CD4-positive, CD25-positive, alpha-beta regulatory T cell (primary cell): ENCODE measurements around the gene ARIH1. TPM values are rescaled to one million over a fixed set of nuclear protein-coding genes. Genes with fewer than 3 reads are reported as not detected.

Source experiments
- ATAC-seq, 2 donors: fragments of 150-1000 bp; cut with Tn5 transposase; one replicate each; pipeline ENCODE4 v1.10.0; 2021; ENCODE audit warnings: low read depth in 2 of 2, moderate number of reproducible peaks in 2 of 2, moderate library complexity in 1 of 2
- DNase-seq, 3 donors: peaks; one replicate each; pipeline versions ENCODE4 v3.0.0 to v3.0.0-alpha.2; 2012 to 2022; ENCODE audit warnings: mixed read lengths in 1 of 3
- H3K27ac ChIP-seq: one replicate; pipeline ENCODE4 v1.7.0; 2013; ENCODE audit warnings: mild to moderate bottlenecking, low read length; ENCODE audit not compliant: insufficient read depth, poor library complexity, severe bottlenecking
- H3K27me3 ChIP-seq: one replicate; pipeline ENCODE4 v1.7.0; 2013; ENCODE audit warnings: low read length; ENCODE audit not compliant: control insufficient read depth, insufficient read depth
- H3K36me3 ChIP-seq: one replicate; pipeline ENCODE4 v1.7.0; 2013; ENCODE audit warnings: mild to moderate bottlenecking, low read length, moderate library complexity; ENCODE audit not compliant: control insufficient read depth, insufficient read depth
- H3K4me1 ChIP-seq: 2 replicates; pipeline ENCODE4 v1.7.0; 2013; ENCODE audit warnings: mild to moderate bottlenecking, low read length; ENCODE audit not compliant: insufficient read depth, control insufficient read depth, poor library complexity, severe bottlenecking
- H3K4me3 ChIP-seq: one replicate; pipeline ENCODE4 v1.7.0; 2013; ENCODE audit warnings: low read depth, mild to moderate bottlenecking, low read length, moderate library complexity
- H3K9me3 ChIP-seq, 2 experiments: 1 replicate in 1 of 2; 2 replicates in 1 of 2; pipeline ENCODE4 v1.7.0; 2013; ENCODE audit warnings: low read length in 2 of 2, mild to moderate bottlenecking in 1 of 2, moderate library complexity in 1 of 2; ENCODE audit not compliant: control insufficient read depth in 2 of 2
- H3K27ac Mint-ChIP-seq, 3 donors: one replicate each; pipeline ENCODE4 v1.8.0; 2020 to 2022; ENCODE audit warnings: mild to moderate bottlenecking in 3 of 3, mixed read lengths in 3 of 3, moderate library complexity in 2 of 3
- H3K27me3 Mint-ChIP-seq: one replicate; pipeline ENCODE4 v1.8.0; 2022; ENCODE audit warnings: mild to moderate bottlenecking, mixed read lengths
- H3K36me3 Mint-ChIP-seq: one replicate; pipeline ENCODE4 v1.8.0; 2020; ENCODE audit warnings: mixed read lengths
- H3K4me1 Mint-ChIP-seq, 4 donors: one replicate each; pipeline ENCODE4 v1.8.0; 2020 to 2022; ENCODE audit warnings: mixed read lengths in 4 of 4, mild to moderate bottlenecking in 1 of 4
- H3K4me3 Mint-ChIP-seq, 4 donors: one replicate each; pipeline ENCODE4 v1.8.0; 2020 to 2022; ENCODE audit warnings: mild to moderate bottlenecking in 4 of 4, mixed read lengths in 4 of 4, moderate library complexity in 3 of 4
- H3K9me3 Mint-ChIP-seq, 7 donors: one replicate each; pipeline ENCODE4 v1.8.0; 2020 to 2022; ENCODE audit warnings: mixed read lengths in 7 of 7, mild to moderate bottlenecking in 3 of 7, moderate library complexity in 2 of 7
- polyA plus RNA-seq, 4 donors: library from polyadenylated mRNA; unstranded; fragments of 300-500 nt; fragmentation: Illumina TruSeq; gene quantifications; one replicate each; pipeline ENCODE4 v1.2.3, GENCODE V29; 2021
- total RNA-seq: library from RNA; stranded (reverse); gene quantifications from one replicate; pipeline ENCODE4 v1.2.3, GENCODE V29; 2022

The ARIH1 gene
- total and polyA plus RNA-seq, 5 donors from 2014 or later = 13.1 to 242 (median 15.1) TPM

DNA sequence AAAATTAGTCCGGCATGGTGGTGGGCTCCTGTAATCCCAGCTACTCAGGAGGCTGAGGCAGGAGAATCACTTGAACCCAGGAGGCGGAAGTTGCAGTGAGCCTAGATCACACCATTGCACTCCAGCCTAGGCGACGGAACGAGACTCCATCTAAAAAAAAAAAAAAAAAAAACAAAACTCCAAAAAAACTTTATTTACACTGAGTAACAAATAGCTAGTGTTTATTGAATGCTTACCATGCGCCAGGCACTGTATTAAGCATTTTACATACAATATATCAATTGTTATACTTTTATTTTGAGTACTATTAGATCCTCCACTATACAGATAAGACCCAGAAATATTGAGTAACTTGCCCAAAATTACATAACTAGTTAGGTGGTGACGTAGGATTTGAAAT is 17.4 kb upstream of the ARIH1 start:
- H3K27ac ChIP-seq = no peak overlapping the region
- Mint-ChIP-seq H3K4me1 (peaks cover under 1 to 8% (median 3%) of the 10 kb centered on the region in 4 donors), H3K36me3 (no peaks in the 10 kb centered on the region), H3K27me3 (peaks cover 8% of the 10 kb centered on the region), H3K4me3 (no peak overlapping the region), H3K9me3 (peaks cover 0 to 2% (median 0%) of the 10 kb centered on the region in 7 donors), H3K27ac (no peak overlapping the region)
- H3K27me3 ChIP-seq = peaks cover 7% of the 10 kb centered on the region
- no peak for ATAC-seq
- no peaks in the 10 kb centered on the region for H3K36me3 ChIP-seq
- DNase-seq = no peak
- H3K4me1 ChIP-seq = peaks cover 4% of the 10 kb centered on the region
- H3K4me3 ChIP-seq = no peak overlapping the region
- H3K9me3 ChIP-seq = no peaks in the 10 kb centered on the region

DNA sequence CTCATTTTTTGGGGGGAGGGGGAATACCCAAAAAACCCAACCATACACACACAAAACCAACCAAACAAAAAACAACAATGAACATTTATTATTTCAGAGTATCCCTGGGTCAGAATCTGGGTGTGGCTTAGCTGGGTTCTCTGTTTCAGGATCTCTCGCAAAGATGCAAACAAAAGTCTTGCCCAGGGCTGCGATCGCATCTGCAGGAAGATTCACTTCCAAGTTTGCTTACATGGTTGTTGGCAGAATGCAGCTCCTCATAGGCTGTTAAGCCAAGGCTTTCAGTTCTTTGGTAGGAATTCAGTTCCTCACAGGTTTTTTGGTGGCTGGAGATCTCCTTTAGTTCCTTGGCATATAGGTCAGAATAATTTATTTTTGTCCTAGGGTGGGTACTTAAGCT is 13.7 kb upstream of the ARIH1 start:
- H3K4me1 ChIP-seq = peaks cover 4% of the 10 kb centered on the region
- peak overlapping the region in 1 of 3 donors; percentile 74 for H3K27ac Mint-ChIP-seq

DNA sequence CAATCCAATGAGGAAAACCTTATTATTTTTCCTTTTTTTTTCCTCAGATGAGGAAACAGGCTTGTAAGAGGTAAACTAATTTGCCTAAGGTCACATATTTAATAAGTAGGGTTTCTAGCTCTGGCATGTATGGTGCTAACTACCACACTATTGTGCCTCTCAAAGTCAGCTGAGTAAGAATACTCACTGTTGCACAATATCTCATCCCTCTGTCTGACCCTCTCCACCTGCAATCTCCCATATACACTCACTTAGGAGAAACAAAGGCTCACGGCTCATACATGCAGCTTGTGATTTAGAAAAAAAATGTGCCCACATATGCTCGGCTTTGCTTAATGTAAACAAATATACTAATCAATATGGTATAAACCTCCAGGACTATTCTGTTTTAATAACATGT is 10.4 kb upstream of the ARIH1 start:
- Mint-ChIP-seq H3K4me1 (peaks cover 2 to 14% (median 9%) of the 10 kb centered on the region in 4 donors), H3K27ac (no peak overlapping the region), H3K36me3 (no peaks in the 10 kb centered on the region), H3K4me3 (peak overlapping the region in 1 of 4 donors; percentile 3), H3K27me3 (no peaks in the 10 kb centered on the region), H3K9me3 (peaks cover 0 to 2% (median 0%) of the 10 kb centered on the region in 7 donors)
- Histone ChIP-seq H3K27me3 (no peaks in the 10 kb centered on the region), H3K9me3 (no peaks in the 10 kb centered on the region), H3K4me3 (no peak overlapping the region), H3K36me3 (no peaks in the 10 kb centered on the region), H3K4me1 (peaks cover 4% of the 10 kb centered on the region), H3K27ac (no peak overlapping the region)
- no peak for DNase-seq
- no peak for ATAC-seq

More for the DNA sequence above, 13.7 kb upstream of the ARIH1 start:
- Histone ChIP-seq H3K9me3 (no peaks in the 10 kb centered on the region), H3K27me3 (no peaks in the 10 kb centered on the region), H3K36me3 (no peaks in the 10 kb centered on the region), H3K27ac (no peak overlapping the region), H3K4me3 (no peak overlapping the region)
- Mint-ChIP-seq H3K36me3 (no peaks in the 10 kb centered on the region), H3K27me3 (no peaks in the 10 kb centered on the region), H3K4me3 (no peak overlapping the region), H3K9me3 (peaks cover 0 to 2% (median 0%) of the 10 kb centered on the region in 7 donors), H3K4me1 (peaks cover 2 to 14% (median 9%) of the 10 kb centered on the region in 4 donors)
- no peak for ATAC-seq
- DNase-seq = no peak

DNA sequence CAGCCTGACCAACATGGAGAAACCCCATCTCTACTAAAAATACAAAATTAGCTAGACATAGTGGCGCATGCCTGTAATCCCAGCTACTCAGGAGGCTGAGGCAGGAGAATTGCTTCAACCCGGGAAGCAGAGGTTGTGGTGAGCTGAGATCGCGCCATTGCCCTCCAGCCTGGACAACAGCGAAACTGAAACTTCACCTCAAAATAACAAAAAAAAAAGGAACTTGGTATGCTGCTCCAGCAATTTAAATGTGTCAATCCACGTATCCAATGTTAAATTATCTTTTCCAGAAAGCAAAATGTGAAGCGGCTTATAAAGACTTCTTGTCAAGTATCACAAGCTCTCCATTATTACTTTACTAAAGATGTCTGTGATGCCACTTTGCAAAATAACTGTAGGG is 9.9 kb upstream of the ARIH1 start:
- Mint-ChIP-seq H3K27ac (no peak overlapping the region), H3K36me3 (no peaks in the 10 kb centered on the region), H3K9me3 (peaks cover 0 to 2% (median 0%) of the 10 kb centered on the region in 7 donors), H3K4me3 (no peak overlapping the region), H3K27me3 (no peaks in the 10 kb centered on the region), H3K4me1 (peaks cover 2 to 14% (median 9%) of the 10 kb centered on the region in 4 donors)
- H3K36me3 ChIP-seq = no peaks in the 10 kb centered on the region
- no peaks in the 10 kb centered on the region for H3K9me3 ChIP-seq
- DNase-seq (no peak), ATAC-seq (no peak)
- no peak overlapping the region for H3K27ac ChIP-seq
- H3K27me3 ChIP-seq = no peaks in the 10 kb centered on the region
- peaks cover 4% of the 10 kb centered on the region for H3K4me1 ChIP-seq
- H3K4me3 ChIP-seq = no peak overlapping the region

DNA sequence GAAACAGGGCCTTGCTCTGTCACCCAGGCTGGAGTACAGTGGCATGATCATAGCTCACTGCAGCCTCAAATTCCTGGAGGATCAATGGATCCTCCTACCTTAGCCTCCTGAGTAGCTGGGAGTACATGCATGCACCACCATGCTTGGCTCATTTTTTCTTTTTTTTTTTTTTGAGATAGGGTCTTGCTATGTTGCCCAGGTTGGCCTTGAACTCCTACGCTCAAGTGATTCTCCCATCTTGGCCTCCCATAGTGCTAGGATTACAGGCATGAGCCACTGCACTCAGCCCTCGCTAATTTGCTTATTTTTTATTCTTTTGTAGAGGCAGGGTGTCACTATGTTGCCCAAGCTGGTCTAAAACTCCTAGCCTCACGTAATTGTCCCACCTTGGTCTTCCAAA is 6.0 kb upstream of the ARIH1 start:
- Mint-ChIP-seq H3K27ac (no peak overlapping the region), H3K27me3 (no peaks in the 10 kb centered on the region), H3K4me1 (peaks cover 3 to 14% (median 5%) of the 10 kb centered on the region in 4 donors), H3K4me3 (no peak overlapping the region), H3K9me3 (no peaks in the 10 kb centered on the region), H3K36me3 (no peaks in the 10 kb centered on the region)
- Histone ChIP-seq H3K4me1 (peaks cover 4% of the 10 kb centered on the region), H3K27me3 (no peaks in the 10 kb centered on the region), H3K27ac (no peak overlapping the region), H3K4me3 (no peak overlapping the region), H3K36me3 (no peaks in the 10 kb centered on the region), H3K9me3 (no peaks in the 10 kb centered on the region)
- DNase-seq = no peak
- no peak for ATAC-seq

DNA sequence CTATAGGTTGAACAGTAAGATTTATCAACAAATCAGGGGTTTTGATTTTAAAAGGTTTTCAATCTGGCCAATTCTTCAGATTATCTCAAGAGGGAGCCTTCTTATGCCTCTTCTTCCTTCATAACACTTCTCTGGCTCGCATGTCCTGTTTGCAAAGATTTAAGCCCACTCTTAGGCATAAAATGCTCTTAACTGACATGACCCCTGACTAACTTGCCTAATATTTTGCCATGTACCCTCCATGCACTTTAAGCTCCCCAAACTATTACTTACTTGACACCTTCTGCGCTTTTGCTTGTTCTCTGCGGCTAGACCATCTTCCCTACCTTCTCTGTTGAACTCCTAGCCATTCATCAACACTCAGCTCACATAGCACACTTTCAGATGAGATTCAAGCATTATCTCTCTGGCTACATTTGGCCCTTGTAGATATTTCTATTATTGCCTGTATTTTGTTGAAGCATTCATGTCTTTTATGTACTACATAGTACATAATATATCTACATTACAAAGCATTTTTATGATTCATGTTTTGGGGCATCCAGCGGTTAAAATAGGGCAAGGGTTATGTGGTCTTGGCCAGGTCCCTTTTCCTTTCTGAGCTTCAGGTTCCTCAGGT is 1.0 kb upstream of the ARIH1 start:
- Mint-ChIP-seq H3K4me3 (peak overlapping the region; percentile 95 to 99 (median 97)), H3K27me3 (peaks cover 6% of the 10 kb centered on the region), H3K27ac (peak overlapping the region; percentile 99 to 100 (median 100)), H3K36me3 (peaks cover 6% of the 10 kb centered on the region), H3K4me1 (peaks cover 24 to 49% (median 34%) of the 10 kb centered on the region in 4 donors), H3K9me3 (peaks cover 0 to 1% (median 0%) of the 10 kb centered on the region in 7 donors)
- Histone ChIP-seq H3K36me3 (peaks cover 3% of the 10 kb centered on the region), H3K4me1 (peaks cover 41% of the 10 kb centered on the region), H3K4me3 (peak overlapping the region; percentile 88), H3K9me3 (no peaks in the 10 kb centered on the region), H3K27me3 (no peaks in the 10 kb centered on the region), H3K27ac (peak overlapping the region; percentile 99)
- DNase-seq (peak in 2 of 3 donors; percentile 30 to 39), ATAC-seq (no peak)

DNA sequence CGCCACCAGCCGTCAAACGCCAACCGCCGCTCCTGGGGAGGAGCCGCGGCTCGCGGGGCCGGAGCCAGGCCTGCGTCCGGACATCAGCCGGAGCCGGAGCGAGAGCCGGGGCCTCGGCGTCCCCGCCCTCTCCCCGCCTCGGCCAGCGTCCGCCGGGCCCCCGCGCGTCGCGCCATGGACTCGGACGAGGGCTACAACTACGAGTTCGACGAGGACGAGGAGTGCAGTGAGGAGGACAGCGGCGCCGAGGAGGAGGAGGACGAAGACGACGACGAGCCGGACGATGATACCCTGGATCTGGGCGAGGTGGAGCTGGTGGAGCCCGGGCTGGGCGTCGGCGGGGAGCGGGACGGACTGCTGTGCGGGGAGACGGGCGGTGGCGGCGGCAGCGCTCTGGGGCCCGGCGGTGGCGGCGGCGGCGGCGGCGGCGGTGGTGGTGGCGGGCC is 359 bp downstream of the ARIH1 start:
- Mint-ChIP-seq H3K9me3 (peaks cover 0 to 1% (median 0%) of the 10 kb centered on the region in 7 donors), H3K36me3 (peaks cover 15% of the 10 kb centered on the region), H3K27ac (peak overlapping the region; percentile 95 to 100 (median 100)), H3K4me1 (peaks cover 34 to 63% (median 46%) of the 10 kb centered on the region in 4 donors), H3K27me3 (peaks cover 6% of the 10 kb centered on the region), H3K4me3 (peak overlapping the region; percentile 95 to 99 (median 97))
- H3K36me3 ChIP-seq = peaks cover 13% of the 10 kb centered on the region
- ATAC-seq = no peak
- no peaks in the 10 kb centered on the region for H3K9me3 ChIP-seq
- no peaks in the 10 kb centered on the region for H3K27me3 ChIP-seq
- H3K4me3 ChIP-seq = no peak overlapping the region
- peaks cover 54% of the 10 kb centered on the region for H3K4me1 ChIP-seq
- peak in 1 of 3 donors; percentile 40 for DNase-seq
- peak overlapping the region; percentile 99 for H3K27ac ChIP-seq
